Measurements from ENCODE around the gene EFTUD2. TPM values are rescaled to one million over a fixed set of nuclear protein-coding genes. Genes with fewer than 3 reads are reported as not detected.

The EFTUD2 gene
- total RNA-seq, 1 donor: 72.7 TPM

- H3K4me3 ChIP-seq (ENCODE audit: insufficient read depth, low read length): no peak overlapping the region
- H3K36me3 ChIP-seq (ENCODE audit: insufficient read depth, low read length): no peaks in the 10 kb centered on the region
- H3K9me3 ChIP-seq (ENCODE audit: low read depth, low read length): no peaks in the 10 kb centered on the region
- H3K4me1 ChIP-seq (ENCODE audit: insufficient read depth, low read length): peaks cover 60% of the 10 kb centered on the region
- H3K79me2 ChIP-seq (ENCODE audit: insufficient read depth, low read length): no peaks in the 10 kb centered on the region
- H4K20me1 ChIP-seq (ENCODE audit: insufficient read depth, low read length): no peaks in the 10 kb centered on the region
- peak; percentile 97 for DNase-seq (ENCODE audit: insufficient read length, low spot score, missing footprints)
- H3K27ac ChIP-seq (ENCODE audit: low read depth, low read length): peak overlapping the region; percentile 84
- H2AFZ ChIP-seq (ENCODE audit: low read length): peak overlapping the region; percentile 66
- no peaks in the 10 kb centered on the region for H3K27me3 ChIP-seq (ENCODE audit: insufficient read depth, low read length)
- TF ChIP-seq CTCF (IDR thresholded peaks at IDR 0.05; ENCODE audit: extremely low read depth, low read depth, low read length): no peak
- peak overlapping the region; percentile 52 for H3K4me2 ChIP-seq (ENCODE audit: insufficient read depth, low read length)
Observed at GRCh38 chr17:44906010-44906646, 6.9 kb upstream of the EFTUD2 start.

- DNase-seq (ENCODE audit: insufficient read length, low spot score, missing footprints): peak; percentile 62
Observed at GRCh38 chr17:44905006-44906000, 6.1 kb upstream of the EFTUD2 start.

GRCh38 chr17:44904001-44904984 is 5.0 kb upstream of the EFTUD2 start:
- Histone ChIP-seq H3K27ac (ENCODE audit: low read depth, low read length) (no peak overlapping the region), H3K27me3 (ENCODE audit: insufficient read depth, low read length) (no peaks in the 10 kb centered on the region), H3K36me3 (ENCODE audit: insufficient read depth, low read length) (no peaks in the 10 kb centered on the region), H3K4me1 (ENCODE audit: insufficient read depth, low read length) (peaks cover 62% of the 10 kb centered on the region), H4K20me1 (ENCODE audit: insufficient read depth, low read length) (no peaks in the 10 kb centered on the region), H3K9me3 (ENCODE audit: low read depth, low read length) (no peaks in the 10 kb centered on the region), H2AFZ (ENCODE audit: low read length) (no peak overlapping the region), H3K4me2 (ENCODE audit: insufficient read depth, low read length) (no peak overlapping the region), H3K79me2 (ENCODE audit: insufficient read depth, low read length) (peaks cover under 1% of the 10 kb centered on the region), H3K4me3 (ENCODE audit: insufficient read depth, low read length) (no peak overlapping the region)
- DNase-seq (ENCODE audit: insufficient read length, low spot score, missing footprints): peak; percentile 63
- no peak for TF ChIP-seq CTCF (IDR thresholded peaks at IDR 0.05; ENCODE audit: extremely low read depth, low read depth, low read length)

More at GRCh38 chr17:44905006-44906000, 6.1 kb upstream of the EFTUD2 start:
- no peaks in the 10 kb centered on the region for H3K9me3 ChIP-seq (ENCODE audit: low read depth, low read length)
- H3K4me3 ChIP-seq (ENCODE audit: insufficient read depth, low read length): no peak overlapping the region
- TF ChIP-seq CTCF (IDR thresholded peaks at IDR 0.05; ENCODE audit: extremely low read depth, low read depth, low read length): no peak
- peaks cover 64% of the 10 kb centered on the region for H3K4me1 ChIP-seq (ENCODE audit: insufficient read depth, low read length)
- peak overlapping the region; percentile 66 for H2AFZ ChIP-seq (ENCODE audit: low read length)
- peak overlapping the region; percentile 52 for H3K4me2 ChIP-seq (ENCODE audit: insufficient read depth, low read length)
- peak overlapping the region; percentile 84 for H3K27ac ChIP-seq (ENCODE audit: low read depth, low read length)
- no peaks in the 10 kb centered on the region for H3K27me3 ChIP-seq (ENCODE audit: insufficient read depth, low read length)
- H3K36me3 ChIP-seq (ENCODE audit: insufficient read depth, low read length): no peaks in the 10 kb centered on the region
- H3K79me2 ChIP-seq (ENCODE audit: insufficient read depth, low read length): no peaks in the 10 kb centered on the region
- H4K20me1 ChIP-seq (ENCODE audit: insufficient read depth, low read length): no peaks in the 10 kb centered on the region
